Endothelial cell (in vitro differentiated cells): ENCODE measurements around the gene CNN1. TPM values are rescaled to one million over a fixed set of nuclear protein-coding genes. Genes with fewer than 3 reads are reported as not detected.

ENCODE experiments used
- DNase-seq: peaks from one replicate; pipeline ENCODE4 v3.0.0; 2021; ENCODE audit warnings: low spot score
- H3K27ac Mint-ChIP-seq: one replicate; pipeline ENCODE4 v1.8.0; 2021; ENCODE audit warnings: mixed read lengths, inconsistent platforms; ENCODE audit not compliant: unreplicated experiment
- H3K27me3 Mint-ChIP-seq: one replicate; pipeline ENCODE4 v1.8.0; 2021; ENCODE audit warnings: mild to moderate bottlenecking, moderate library complexity, mixed read lengths, inconsistent platforms; ENCODE audit not compliant: unreplicated experiment
- H3K36me3 Mint-ChIP-seq: one replicate; pipeline ENCODE4 v1.8.0; 2021; ENCODE audit warnings: mild to moderate bottlenecking, low read depth, mixed read lengths, inconsistent platforms; ENCODE audit not compliant: unreplicated experiment
- H3K4me1 Mint-ChIP-seq: one replicate; pipeline ENCODE4 v1.8.0; 2021; ENCODE audit warnings: mild to moderate bottlenecking, mixed read lengths, inconsistent platforms; ENCODE audit not compliant: unreplicated experiment
- H3K4me3 Mint-ChIP-seq: one replicate; pipeline ENCODE4 v1.8.0; 2021; ENCODE audit warnings: mild to moderate bottlenecking, mixed read lengths, inconsistent platforms; ENCODE audit not compliant: unreplicated experiment
- H3K9me3 Mint-ChIP-seq: one replicate; pipeline ENCODE4 v1.8.0; 2021; ENCODE audit warnings: mixed read lengths, inconsistent platforms; ENCODE audit not compliant: unreplicated experiment
- total RNA-seq: library from RNA; stranded (reverse); fragmentation: NEBNext Ultra II Directional; extraction: Animal tissue kit (Norgen Biotek cat#: 25700); gene quantifications from one replicate; pipeline ENCODE4 v1.2.1, GENCODE V29; 2021; ENCODE audit not compliant: unreplicated experiment
- TF ChIP-seq, protein P1 (sequence below): fragments of 200-600 bp; sonication (generic); IDR thresholded peaks from one replicate; pipeline ENCODE4 v1.5.0; 2021; ENCODE audit warnings: antibody characterized with exemption; ENCODE audit not compliant: unreplicated experiment

The CNN1 gene
- total RNA-seq, 1 donor from 2014 or later, result 1.5 TPM

DNA sequence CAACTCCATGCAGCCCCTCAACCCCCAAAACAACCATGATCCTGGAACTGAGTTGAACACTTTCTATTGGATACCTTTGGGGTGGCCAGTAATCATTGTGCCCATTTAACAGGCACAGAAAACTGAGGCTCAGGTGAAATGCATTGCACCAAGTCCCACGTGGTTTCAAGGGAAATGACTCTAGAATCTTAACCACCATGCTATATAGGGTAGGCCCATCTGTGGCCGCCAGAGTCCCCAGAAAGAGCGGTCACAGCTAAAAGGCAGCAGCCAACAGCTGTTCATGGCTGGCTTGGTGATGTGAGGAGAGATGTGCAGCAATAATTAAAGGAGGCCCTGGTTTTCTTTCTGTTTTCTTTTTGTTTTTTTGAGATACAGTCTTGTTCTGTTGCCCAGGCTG is 2.6 kb downstream of the CNN1 start:
- H3K4me3 Mint-ChIP-seq, result no peak overlapping the region
- H3K4me1 Mint-ChIP-seq, result no peaks in the 10 kb centered on the region
- H3K27me3 Mint-ChIP-seq, result peaks cover 9% of the 10 kb centered on the region
- H3K9me3 Mint-ChIP-seq, result no peaks in the 10 kb centered on the region
- H3K36me3 Mint-ChIP-seq, result no peaks in the 10 kb centered on the region
- TF ChIP-seq, protein P1, sequence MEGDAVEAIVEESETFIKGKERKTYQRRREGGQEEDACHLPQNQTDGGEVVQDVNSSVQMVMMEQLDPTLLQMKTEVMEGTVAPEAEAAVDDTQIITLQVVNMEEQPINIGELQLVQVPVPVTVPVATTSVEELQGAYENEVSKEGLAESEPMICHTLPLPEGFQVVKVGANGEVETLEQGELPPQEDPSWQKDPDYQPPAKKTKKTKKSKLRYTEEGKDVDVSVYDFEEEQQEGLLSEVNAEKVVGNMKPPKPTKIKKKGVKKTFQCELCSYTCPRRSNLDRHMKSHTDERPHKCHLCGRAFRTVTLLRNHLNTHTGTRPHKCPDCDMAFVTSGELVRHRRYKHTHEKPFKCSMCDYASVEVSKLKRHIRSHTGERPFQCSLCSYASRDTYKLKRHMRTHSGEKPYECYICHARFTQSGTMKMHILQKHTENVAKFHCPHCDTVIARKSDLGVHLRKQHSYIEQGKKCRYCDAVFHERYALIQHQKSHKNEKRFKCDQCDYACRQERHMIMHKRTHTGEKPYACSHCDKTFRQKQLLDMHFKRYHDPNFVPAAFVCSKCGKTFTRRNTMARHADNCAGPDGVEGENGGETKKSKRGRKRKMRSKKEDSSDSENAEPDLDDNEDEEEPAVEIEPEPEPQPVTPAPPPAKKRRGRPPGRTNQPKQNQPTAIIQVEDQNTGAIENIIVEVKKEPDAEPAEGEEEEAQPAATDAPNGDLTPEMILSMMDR, result no peak
- no peak for DNase-seq
- no peak overlapping the region for H3K27ac Mint-ChIP-seq

DNA sequence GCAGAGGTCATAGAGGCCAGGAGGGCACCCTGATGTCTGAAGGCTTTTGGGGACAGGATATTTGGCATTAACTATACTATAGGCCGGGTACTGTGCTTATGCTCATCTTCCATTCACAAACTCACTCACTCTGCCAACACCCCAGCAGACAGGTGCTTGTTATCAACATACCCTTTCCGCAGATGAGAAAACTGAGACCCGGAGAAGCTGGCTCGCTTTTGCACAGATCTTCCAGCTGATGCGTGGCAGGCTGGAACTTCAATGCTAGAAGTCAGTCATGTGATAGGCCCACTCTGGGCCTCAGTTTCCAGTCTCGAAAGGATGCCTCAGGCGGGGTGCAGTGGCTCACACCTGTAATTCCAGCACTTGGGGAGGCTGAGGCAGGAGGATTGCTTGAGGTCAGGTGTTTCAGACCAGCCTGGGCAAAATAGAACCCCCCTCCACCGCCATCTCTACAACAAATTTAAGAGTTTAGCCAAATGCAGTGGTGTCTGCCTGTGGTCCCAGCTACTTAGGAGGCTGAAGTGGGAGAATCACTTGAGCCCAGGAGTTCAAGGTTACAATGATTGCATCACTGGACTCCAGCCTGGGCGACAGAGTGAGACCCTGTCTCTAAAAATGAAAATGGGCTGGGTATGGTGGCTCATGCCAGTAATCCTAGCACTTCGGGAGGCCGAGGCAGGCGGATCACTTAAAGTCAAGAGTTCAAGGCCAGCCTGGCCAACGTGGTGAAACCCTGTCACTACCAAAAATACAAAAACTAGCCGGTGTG is 9.5 kb downstream of the CNN1 start:
- no peaks in the 10 kb centered on the region for H3K4me1 Mint-ChIP-seq
- no peak overlapping the region for H3K27ac Mint-ChIP-seq
- no peak overlapping the region for H3K4me3 Mint-ChIP-seq
- TF ChIP-seq, protein P1, result no peak
- no peaks in the 10 kb centered on the region for H3K27me3 Mint-ChIP-seq
- H3K36me3 Mint-ChIP-seq, result peaks cover 6% of the 10 kb centered on the region
- no peaks in the 10 kb centered on the region for H3K9me3 Mint-ChIP-seq
- no peak for DNase-seq

DNA sequence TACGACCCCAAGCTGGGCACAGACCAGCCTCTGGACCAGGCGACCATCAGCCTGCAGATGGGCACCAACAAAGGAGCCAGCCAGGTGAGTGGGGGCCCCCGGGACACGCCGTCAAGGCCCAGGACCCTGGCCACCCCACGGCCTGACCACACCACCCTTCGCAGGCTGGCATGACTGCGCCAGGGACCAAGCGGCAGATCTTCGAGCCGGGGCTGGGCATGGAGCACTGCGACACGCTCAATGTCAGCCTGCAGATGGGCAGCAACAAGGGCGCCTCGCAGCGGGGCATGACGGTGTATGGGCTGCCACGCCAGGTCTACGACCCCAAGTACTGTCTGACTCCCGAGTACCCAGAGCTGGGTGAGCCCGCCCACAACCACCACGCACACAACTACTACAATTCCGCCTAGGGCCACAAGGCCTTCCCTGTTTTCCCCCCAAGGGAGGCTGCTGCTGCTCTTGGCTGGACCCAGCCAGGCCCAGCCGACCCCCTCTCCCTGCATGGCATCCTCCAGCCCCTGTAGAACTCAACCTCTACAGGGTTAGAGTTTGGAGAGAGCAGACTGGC is 10.8 kb downstream of the CNN1 start:
- Mint-ChIP-seq H3K4me3 (no peak overlapping the region), H3K4me1 (no peaks in the 10 kb centered on the region)
- DNase-seq, result no peak

DNA sequence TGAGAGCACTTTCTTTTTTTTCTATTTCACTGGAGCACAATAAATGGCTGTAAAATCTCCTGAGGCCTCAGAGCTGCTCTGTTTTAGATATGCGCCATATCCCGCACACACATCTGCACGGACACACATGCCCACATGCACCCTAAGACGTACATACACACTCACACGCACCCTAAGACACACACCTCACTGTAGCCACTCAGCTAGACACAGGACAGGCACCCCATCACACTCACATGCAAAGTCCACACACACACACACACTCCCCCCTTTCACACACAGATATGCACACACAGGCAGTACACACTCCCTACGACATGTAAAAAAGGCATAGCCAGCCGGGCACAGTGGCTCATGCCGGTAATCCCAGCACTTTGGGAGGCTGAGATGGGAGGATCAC is 11.6 kb downstream of the CNN1 start:
- no peak overlapping the region for H3K27ac Mint-ChIP-seq
- no peaks in the 10 kb centered on the region for H3K27me3 Mint-ChIP-seq
- no peaks in the 10 kb centered on the region for H3K4me1 Mint-ChIP-seq
- H3K4me3 Mint-ChIP-seq, result peak overlapping the region; percentile 63
- no peak for DNase-seq
- H3K9me3 Mint-ChIP-seq, result no peaks in the 10 kb centered on the region
- peaks cover 7% of the 10 kb centered on the region for H3K36me3 Mint-ChIP-seq
- TF ChIP-seq, protein P1, result no peak

More for the DNA sequence above, 10.8 kb downstream of the CNN1 start:
- Mint-ChIP-seq H3K36me3 (peaks cover 6% of the 10 kb centered on the region), H3K9me3 (no peaks in the 10 kb centered on the region), H3K27ac (no peak overlapping the region), H3K27me3 (no peaks in the 10 kb centered on the region)
- TF ChIP-seq, protein P1, result no peak

DNA sequence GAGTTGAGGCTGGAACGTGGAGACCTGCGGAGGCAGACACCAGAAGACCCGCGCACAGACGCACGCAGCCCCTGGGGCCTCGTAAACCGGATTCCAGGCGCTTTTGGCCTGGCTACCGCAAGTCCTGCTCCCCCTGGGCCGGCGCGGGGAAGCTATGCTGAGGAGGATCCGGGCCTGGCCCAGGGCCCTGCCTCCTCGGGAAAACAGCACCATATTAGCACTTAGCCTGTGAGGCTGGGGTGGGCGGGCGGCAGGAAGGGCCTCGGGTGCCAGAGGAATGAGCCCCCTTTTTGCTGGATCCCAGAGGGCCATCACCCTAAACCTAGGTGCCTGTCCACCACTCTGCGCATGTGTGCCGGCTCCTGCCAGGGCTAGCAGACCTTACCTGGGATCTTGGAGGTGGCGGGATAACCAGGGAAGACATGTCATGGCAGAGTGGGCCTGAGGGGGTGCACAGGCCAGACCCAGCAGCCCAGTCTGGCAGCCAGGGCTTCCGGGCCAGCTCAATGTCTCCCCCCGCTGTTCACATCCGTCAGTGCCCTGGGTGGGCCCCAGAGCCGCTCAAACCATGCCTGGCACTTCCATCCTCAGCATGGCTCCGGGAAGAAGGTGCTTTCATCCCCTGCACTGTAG is 13.1 kb downstream of the CNN1 start:
- no peak overlapping the region for H3K27ac Mint-ChIP-seq
- peak; percentile 44 for DNase-seq
- TF ChIP-seq, protein P1, result peak; percentile 19

More for the DNA sequence above, 13.1 kb downstream of the CNN1 start:
- Mint-ChIP-seq H3K36me3 (peaks cover 13% of the 10 kb centered on the region), H3K27me3 (peaks cover 3% of the 10 kb centered on the region), H3K4me3 (no peak overlapping the region), H3K9me3 (no peaks in the 10 kb centered on the region), H3K4me1 (peaks cover 2% of the 10 kb centered on the region)
